Colonic mucosa (tissue), 4 donors: ENCODE measurements around the gene ACOX1. TPM values are rescaled to one million over a fixed set of nuclear protein-coding genes. Genes with fewer than 3 reads are reported as not detected.

ENCODE experiments used
- DNase-seq: peaks from one replicate; pipeline ENCODE4 v3.0.0-alpha.2; 2020
- H3K27ac ChIP-seq: fragments of 200-600 bp; one replicate; pipeline ENCODE4 v1.8.0; 2021
- H3K27me3 ChIP-seq: fragments of 200-600 bp; one replicate; pipeline ENCODE4 v1.8.0; 2021
- H3K36me3 ChIP-seq: fragments of 200-600 bp; one replicate; pipeline ENCODE4 v1.8.0; 2021
- H3K4me1 ChIP-seq: fragments of 200-600 bp; one replicate; pipeline ENCODE4 v1.8.0; 2021; ENCODE audit warnings: mild to moderate bottlenecking
- H3K4me3 ChIP-seq: fragments of 200-600 bp; one replicate; pipeline ENCODE4 v1.8.0; 2021
- H3K9ac ChIP-seq, 2 donors: one replicate each; pipeline ENCODE4 v1.7.0; 2013; ENCODE audit warnings: control low read depth in 2 of 2, low read depth in 2 of 2, low read length in 2 of 2
- H3K9me3 ChIP-seq: fragments of 200-600 bp; one replicate; pipeline ENCODE4 v1.8.0; 2021
- intact Hi-C: fragments of 100-400 bp; cut with DNase I; formaldehyde crosslinking; loops from one replicate; pipeline ENCODE4 v1.14.1; 2022
- total RNA-seq, 2 donors: library from RNA; stranded (reverse); fragmentation: NEBNext Ultra II Directional in 1 of 2; extraction: Animal tissue kit (Norgen Biotek cat#: 25700) in 1 of 2; gene quantifications; one replicate each; pipeline ENCODE4 v1.2.1, GENCODE V29; 2021
- TF ChIP-seq, protein P1 (sequence below): fragments of 200-600 bp; IDR thresholded peaks from one replicate; pipeline ENCODE4 v1.8.0; 2022; ENCODE audit warnings: antibody characterized with exemption, mild to moderate bottlenecking
- donor health status: healthy.
- donor health status: DM: no; HTN: no; CAD: no.
- donor health status: DM: no; HTN: no; CAD: no.

The ACOX1 gene
- total RNA-seq, 2 donors from 2014 or later: 110 to 136 TPM

DNA sequence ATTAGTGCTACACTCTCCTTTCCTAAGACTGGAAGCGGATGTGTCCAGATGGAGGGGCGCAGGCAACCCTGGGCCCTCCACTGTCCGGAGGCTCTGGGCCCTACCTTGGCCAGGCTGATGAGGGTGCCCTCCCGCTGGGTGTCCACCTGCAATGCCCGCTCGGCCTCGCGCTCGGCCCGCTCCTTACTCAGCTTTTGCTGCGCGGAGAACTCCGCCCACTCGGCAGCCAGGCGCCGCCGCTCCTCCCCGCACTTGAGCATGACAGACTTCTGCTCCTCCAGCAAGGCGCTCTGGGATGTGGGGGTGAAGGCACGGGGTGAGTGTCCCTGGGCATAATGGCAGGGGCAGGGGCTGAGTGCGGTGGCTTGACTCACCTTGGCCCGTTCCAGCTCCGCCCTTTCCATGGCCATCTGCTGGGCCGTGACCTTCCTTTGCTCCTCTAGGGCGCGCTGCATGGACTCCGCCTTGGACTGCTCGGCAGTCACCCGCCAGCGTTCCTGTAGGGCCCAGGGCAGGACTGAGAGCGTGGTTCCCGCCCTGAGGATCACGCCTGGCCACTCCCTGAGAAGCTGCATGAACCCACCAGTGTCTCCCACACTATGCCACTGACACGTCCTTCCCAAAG, 64.2 kb downstream of the ACOX1 start:
- TF ChIP-seq, protein P1, sequence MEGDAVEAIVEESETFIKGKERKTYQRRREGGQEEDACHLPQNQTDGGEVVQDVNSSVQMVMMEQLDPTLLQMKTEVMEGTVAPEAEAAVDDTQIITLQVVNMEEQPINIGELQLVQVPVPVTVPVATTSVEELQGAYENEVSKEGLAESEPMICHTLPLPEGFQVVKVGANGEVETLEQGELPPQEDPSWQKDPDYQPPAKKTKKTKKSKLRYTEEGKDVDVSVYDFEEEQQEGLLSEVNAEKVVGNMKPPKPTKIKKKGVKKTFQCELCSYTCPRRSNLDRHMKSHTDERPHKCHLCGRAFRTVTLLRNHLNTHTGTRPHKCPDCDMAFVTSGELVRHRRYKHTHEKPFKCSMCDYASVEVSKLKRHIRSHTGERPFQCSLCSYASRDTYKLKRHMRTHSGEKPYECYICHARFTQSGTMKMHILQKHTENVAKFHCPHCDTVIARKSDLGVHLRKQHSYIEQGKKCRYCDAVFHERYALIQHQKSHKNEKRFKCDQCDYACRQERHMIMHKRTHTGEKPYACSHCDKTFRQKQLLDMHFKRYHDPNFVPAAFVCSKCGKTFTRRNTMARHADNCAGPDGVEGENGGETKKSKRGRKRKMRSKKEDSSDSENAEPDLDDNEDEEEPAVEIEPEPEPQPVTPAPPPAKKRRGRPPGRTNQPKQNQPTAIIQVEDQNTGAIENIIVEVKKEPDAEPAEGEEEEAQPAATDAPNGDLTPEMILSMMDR: no peak
- intact Hi-C loops: no loop called here
- Histone ChIP-seq H3K27ac (no peak overlapping the region), H3K36me3 (no peaks in the 10 kb centered on the region), H3K4me3 (no peak overlapping the region), H3K4me1 (no peaks in the 10 kb centered on the region), H3K27me3 (no peaks in the 10 kb centered on the region), H3K9me3 (no peaks in the 10 kb centered on the region), H3K9ac (no peak overlapping the region)
- no peak for DNase-seq

GRCh38 chr17:75913537-75914210, 65.3 kb downstream of the ACOX1 start:
- no peak overlapping the region for H3K9ac ChIP-seq
- intact Hi-C loops: no loop called here
- H3K4me1 ChIP-seq: no peaks in the 10 kb centered on the region
- H3K27ac ChIP-seq: no peak overlapping the region
- no peaks in the 10 kb centered on the region for H3K36me3 ChIP-seq
- DNase-seq: no peak
- no peaks in the 10 kb centered on the region for H3K9me3 ChIP-seq
- H3K27me3 ChIP-seq: no peaks in the 10 kb centered on the region
- TF ChIP-seq, protein P1: no peak
- H3K4me3 ChIP-seq: no peak overlapping the region

DNA sequence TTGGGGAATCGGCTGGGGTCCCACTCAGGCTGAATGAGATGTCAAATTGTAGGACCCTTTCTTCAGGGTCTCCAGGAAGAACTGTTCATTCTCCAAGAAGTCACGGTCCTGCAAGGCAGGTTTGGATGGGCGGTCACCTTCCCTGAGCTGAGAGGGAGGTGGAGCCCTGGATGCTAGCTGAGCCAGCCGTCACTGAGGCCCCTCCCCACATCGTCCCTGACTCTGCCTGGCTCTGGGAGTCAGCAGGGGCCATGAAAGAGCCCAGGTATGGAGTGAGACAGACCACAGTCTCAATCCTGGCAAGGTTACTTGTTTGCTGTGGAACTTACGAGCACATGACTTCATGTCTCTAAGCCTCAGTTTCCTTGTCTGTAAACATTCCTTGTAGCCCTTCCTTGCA, 68.3 kb downstream of the ACOX1 start:
- no peaks in the 10 kb centered on the region for H3K4me1 ChIP-seq
- no peak overlapping the region for H3K9ac ChIP-seq
- no peak overlapping the region for H3K27ac ChIP-seq
- no peak overlapping the region for H3K4me3 ChIP-seq
- intact Hi-C loops: no loop called here
- TF ChIP-seq, protein P1: no peak
- no peaks in the 10 kb centered on the region for H3K36me3 ChIP-seq
- H3K27me3 ChIP-seq: no peaks in the 10 kb centered on the region
- no peak for DNase-seq
- H3K9me3 ChIP-seq: no peaks in the 10 kb centered on the region

DNA sequence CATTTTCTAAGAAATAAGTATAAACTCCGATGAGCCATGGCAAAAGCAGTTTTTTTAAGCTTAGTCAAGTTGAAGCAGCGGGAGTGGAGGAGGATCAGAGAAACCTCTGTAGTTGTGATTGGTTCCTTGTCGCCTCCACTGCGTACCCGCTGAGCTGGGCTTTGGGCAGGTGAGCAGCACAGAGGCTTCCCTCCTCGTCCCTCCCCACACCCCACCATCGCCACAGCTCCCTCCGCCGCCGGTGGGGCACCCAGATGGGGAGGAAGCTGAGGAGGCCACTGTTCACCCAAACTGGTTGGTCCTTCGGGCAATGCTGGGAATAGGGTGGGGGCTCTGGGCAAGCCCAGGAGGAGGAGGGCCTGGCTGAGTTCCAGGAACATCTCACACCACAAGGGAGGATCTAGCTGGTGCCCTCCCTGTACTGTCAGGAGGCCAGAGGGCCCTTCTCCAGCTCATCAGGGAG, 69.1 kb downstream of the ACOX1 start:
- intact Hi-C loops: no loop called here
- Histone ChIP-seq H3K9ac (no peak overlapping the region), H3K27ac (no peak overlapping the region)

DNA sequence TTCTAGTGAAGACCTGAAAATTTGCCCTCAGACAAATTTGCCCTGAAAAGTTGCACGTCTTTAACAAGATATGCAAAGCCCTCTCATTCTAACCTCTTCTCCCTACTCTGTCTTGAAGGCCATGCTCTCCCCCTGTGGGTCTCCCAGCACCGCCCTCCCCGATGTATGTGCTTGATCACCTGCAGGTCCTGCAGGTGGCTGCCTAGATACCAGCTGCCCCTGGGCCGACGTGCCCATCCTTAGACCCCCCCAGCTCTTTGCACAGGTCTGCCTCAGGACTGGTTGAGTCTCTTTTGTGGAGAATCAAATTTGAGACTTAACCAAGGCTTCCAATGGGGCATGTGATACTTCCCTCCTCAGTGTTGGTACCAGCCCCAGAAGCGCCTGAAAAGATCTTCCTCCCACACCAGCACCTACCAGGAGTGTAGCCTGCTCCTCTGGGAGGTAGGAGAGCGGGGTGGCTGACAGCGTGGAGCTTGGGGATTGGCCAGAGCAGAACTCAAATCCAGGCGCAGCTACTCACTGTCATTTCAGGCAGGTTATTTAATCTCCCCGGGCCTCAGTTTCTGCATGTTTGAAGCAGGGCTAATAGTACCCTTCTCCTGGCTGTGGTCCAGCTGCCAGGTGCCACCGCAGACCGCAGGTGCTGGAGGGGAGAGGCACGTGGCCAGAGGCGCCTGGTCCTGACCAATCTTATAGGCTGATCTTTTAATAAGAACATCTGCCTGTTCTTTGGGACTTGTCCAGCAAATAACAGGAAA, 69.7 kb downstream of the ACOX1 start:
- Histone ChIP-seq H3K4me3 (no peak overlapping the region), H3K9ac (no peak overlapping the region), H3K9me3 (no peaks in the 10 kb centered on the region), H3K36me3 (no peaks in the 10 kb centered on the region), H3K27me3 (no peaks in the 10 kb centered on the region), H3K27ac (no peak overlapping the region), H3K4me1 (no peaks in the 10 kb centered on the region)
- intact Hi-C loops: no loop called here
- TF ChIP-seq, protein P1: no peak
- DNase-seq: no peak

More for the DNA sequence above, 69.1 kb downstream of the ACOX1 start:
- Histone ChIP-seq H3K4me3 (no peak overlapping the region), H3K4me1 (no peaks in the 10 kb centered on the region), H3K36me3 (no peaks in the 10 kb centered on the region), H3K9me3 (no peaks in the 10 kb centered on the region), H3K27me3 (no peaks in the 10 kb centered on the region)
- TF ChIP-seq, protein P1: no peak
- DNase-seq: no peak
